A549 (cell line): ENCODE measurements around the gene PRPS1L1.

Experiments used
- EP300 ChIP-seq, 2 experiments: fragments of >200 bp; sonication (Bioruptor Twin); formaldehyde crosslinking; IDR thresholded peaks; 2 replicates in 1 of 2; 3 replicates in 1 of 2; pipeline ENCODE4 v1.6.1; 2016 to 2017
- ZC3H11A ChIP-seq: fragments of 450-650 bp; IDR thresholded peaks from 2 replicates; pipeline ENCODE4 v1.6.1; 2014; ENCODE audit warnings: antibody characterized with exemption, mild to moderate bottlenecking
- TF ChIP-seq, protein P1 (sequence below): fragments of >200 bp; sonication (Bioruptor Twin); formaldehyde crosslinking; IDR thresholded peaks from 3 replicates; pipeline ENCODE4 v1.5.1; 2016

DNA sequence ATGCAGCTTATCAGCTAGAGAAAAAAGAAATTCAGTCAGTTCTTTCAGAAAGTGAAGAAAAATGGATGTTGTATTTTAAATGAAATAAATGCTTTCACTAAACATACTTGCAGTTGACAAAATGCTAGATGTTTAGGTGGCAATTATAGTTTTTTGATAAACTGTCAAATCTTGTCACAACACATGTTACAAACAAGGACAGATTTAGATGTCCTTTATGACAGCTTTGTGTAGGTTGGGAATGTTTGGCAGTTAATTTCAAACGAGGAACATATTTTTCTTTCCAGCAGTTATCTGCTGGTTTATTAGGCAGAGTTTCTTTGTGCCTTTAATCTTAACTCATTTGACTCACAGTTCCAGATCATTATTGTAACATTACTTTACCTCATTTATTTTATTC is 3.1 kb upstream of the PRPS1L1 start:
- TF ChIP-seq, protein P1, sequence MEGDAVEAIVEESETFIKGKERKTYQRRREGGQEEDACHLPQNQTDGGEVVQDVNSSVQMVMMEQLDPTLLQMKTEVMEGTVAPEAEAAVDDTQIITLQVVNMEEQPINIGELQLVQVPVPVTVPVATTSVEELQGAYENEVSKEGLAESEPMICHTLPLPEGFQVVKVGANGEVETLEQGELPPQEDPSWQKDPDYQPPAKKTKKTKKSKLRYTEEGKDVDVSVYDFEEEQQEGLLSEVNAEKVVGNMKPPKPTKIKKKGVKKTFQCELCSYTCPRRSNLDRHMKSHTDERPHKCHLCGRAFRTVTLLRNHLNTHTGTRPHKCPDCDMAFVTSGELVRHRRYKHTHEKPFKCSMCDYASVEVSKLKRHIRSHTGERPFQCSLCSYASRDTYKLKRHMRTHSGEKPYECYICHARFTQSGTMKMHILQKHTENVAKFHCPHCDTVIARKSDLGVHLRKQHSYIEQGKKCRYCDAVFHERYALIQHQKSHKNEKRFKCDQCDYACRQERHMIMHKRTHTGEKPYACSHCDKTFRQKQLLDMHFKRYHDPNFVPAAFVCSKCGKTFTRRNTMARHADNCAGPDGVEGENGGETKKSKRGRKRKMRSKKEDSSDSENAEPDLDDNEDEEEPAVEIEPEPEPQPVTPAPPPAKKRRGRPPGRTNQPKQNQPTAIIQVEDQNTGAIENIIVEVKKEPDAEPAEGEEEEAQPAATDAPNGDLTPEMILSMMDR: no peak
- TF ChIP-seq EP300 (IDR thresholded peaks at IDR 0.05): no peak
- TF ChIP-seq ZC3H11A: no peak
